Uterus (tissue), 2 donors: Measurements from ENCODE around the gene CSNK1G2.

Experiments used
- CTCF ChIP-seq, 4 experiments: fragments of 200-600 bp in 2 of 4; fragments of 450-650 bp in 2 of 4; sonication (generic) in 2 of 4; IDR thresholded peaks; one replicate each; pipeline ENCODE4 v1.5.1; 2016 to 2019; ENCODE audit warnings: antibody characterized with exemption in 4 of 4, mild to moderate bottlenecking in 2 of 4, moderate library complexity in 1 of 4
- POLR2A ChIP-seq, 2 donors: fragments of 450-650 bp; IDR thresholded peaks; one replicate each; pipeline ENCODE4 v1.6.1; 2016; ENCODE audit warnings: antibody characterized with exemption in 2 of 2, mild to moderate bottlenecking in 1 of 2, moderate library complexity in 1 of 2

GRCh38 chr19:1997353-1998233, 56.6 kb downstream of the CSNK1G2 start:
- no peak for TF ChIP-seq CTCF (IDR thresholded peaks at IDR 0.05)
- TF ChIP-seq POLR2A (IDR thresholded peaks at IDR 0.05): no peak
